Measurements from ENCODE around the gene EPHA6. TPM values are rescaled to one million over a fixed set of nuclear protein-coding genes. Genes with fewer than 3 reads are reported as not detected.
"Not testable (repeated sequence)": the region's sequence is repeated elsewhere in the genome, so short reads cannot be mapped to it uniquely, and the experiment has no call there.

The EPHA6 gene
- polyA plus RNA-seq, 6 donors from 2014 or later: not detected

- no peaks in the 10 kb centered on the region for H3K36me3 Mint-ChIP-seq
Observed at GRCh38 chr3:97009427-97010019, 195.1 kb downstream of the EPHA6 start.

GRCh38 chr3:97010881-97011657, 196.7 kb downstream of the EPHA6 start:
- Mint-ChIP-seq H3K36me3 (no peaks in the 10 kb centered on the region), H3K27me3 (no peaks in the 10 kb centered on the region), H3K27ac (no peak overlapping the region), H3K4me1 (no peaks in the 10 kb centered on the region), H3K4me3 (no peak overlapping the region), H3K9me3 (peaks cover 6 to 24% (median 13%) of the 10 kb centered on the region in 7 donors)
- no peak for DNase-seq
- no peak for ATAC-seq (ENCODE audit: low read depth in 2 of 2)

More at GRCh38 chr3:97009427-97010019, 195.1 kb downstream of the EPHA6 start:
- Mint-ChIP-seq H3K27me3 (no peaks in the 10 kb centered on the region), H3K9me3 (peaks cover 9 to 26% (median 16%) of the 10 kb centered on the region in 7 donors), H3K27ac (no peak overlapping the region), H3K4me1 (no peaks in the 10 kb centered on the region), H3K4me3 (no peak overlapping the region)
- ATAC-seq (ENCODE audit: low read depth in 2 of 2) (no peak), DNase-seq (no peak)

- DNase-seq: no peak
- no peaks in the 10 kb centered on the region for H3K36me3 Mint-ChIP-seq
- H3K4me1 Mint-ChIP-seq: no peaks in the 10 kb centered on the region
- no peak overlapping the region for H3K27ac Mint-ChIP-seq
- H3K9me3 Mint-ChIP-seq: peaks cover 2 to 24% (median 9%) of the 10 kb centered on the region in 7 donors
- ATAC-seq (ENCODE audit: low read depth in 2 of 2): no peak
- no peaks in the 10 kb centered on the region for H3K27me3 Mint-ChIP-seq
- H3K4me3 Mint-ChIP-seq: no peak overlapping the region
Observed at GRCh38 chr3:97021778-97022177, 207.4 kb downstream of the EPHA6 start.

GRCh38 chr3:97025612-97026011, 211.2 kb downstream of the EPHA6 start:
- not testable (repeated sequence) for H3K36me3 Mint-ChIP-seq, H3K4me3 Mint-ChIP-seq, H3K27me3 Mint-ChIP-seq

GRCh38 chr3:97029972-97030371, 215.6 kb downstream of the EPHA6 start:
- ATAC-seq (ENCODE audit: low read depth in 2 of 2): no peak
- H3K4me3 Mint-ChIP-seq: no peak overlapping the region
- no peaks in the 10 kb centered on the region for H3K36me3 Mint-ChIP-seq
- no peaks in the 10 kb centered on the region for H3K27me3 Mint-ChIP-seq
- peaks cover 0 to 9% (median 5%) of the 10 kb centered on the region in 7 donors for H3K9me3 Mint-ChIP-seq
- DNase-seq: no peak
- no peaks in the 10 kb centered on the region for H3K4me1 Mint-ChIP-seq
- H3K27ac Mint-ChIP-seq: no peak overlapping the region

More at GRCh38 chr3:97025612-97026011, 211.2 kb downstream of the EPHA6 start:
- not testable (repeated sequence) for H3K4me1 Mint-ChIP-seq; H3K27ac Mint-ChIP-seq; DNase-seq; H3K9me3 Mint-ChIP-seq; ATAC-seq (ENCODE audit: low read depth in 2 of 2)

GRCh38 chr3:97037294-97037943, 223.0 kb downstream of the EPHA6 start:
- H3K27ac Mint-ChIP-seq: no peak overlapping the region
- H3K9me3 Mint-ChIP-seq: peaks cover 0 to 3% (median under 1%) of the 10 kb centered on the region in 7 donors
- H3K4me1 Mint-ChIP-seq: no peaks in the 10 kb centered on the region

GRCh38 chr3:97043411-97043810, 229.0 kb downstream of the EPHA6 start:
- Mint-ChIP-seq H3K9me3 (peaks cover 0 to 6% (median 2%) of the 10 kb centered on the region in 7 donors), H3K4me1 (no peaks in the 10 kb centered on the region), H3K4me3 (no peak overlapping the region), H3K27me3 (no peaks in the 10 kb centered on the region), H3K27ac (no peak overlapping the region), H3K36me3 (no peaks in the 10 kb centered on the region)
- ATAC-seq (ENCODE audit: low read depth in 2 of 2): no peak
- no peak for DNase-seq

More at GRCh38 chr3:97037294-97037943, 223.0 kb downstream of the EPHA6 start:
- Mint-ChIP-seq H3K36me3 (no peaks in the 10 kb centered on the region), H3K4me3 (no peak overlapping the region), H3K27me3 (no peaks in the 10 kb centered on the region)
- DNase-seq (no peak), ATAC-seq (ENCODE audit: low read depth in 2 of 2) (no peak)

GRCh38 chr3:97057365-97057764, 243.0 kb downstream of the EPHA6 start:
- ATAC-seq (ENCODE audit: low read depth in 2 of 2) (no peak), DNase-seq (no peak)
- Mint-ChIP-seq H3K4me3 (no peak overlapping the region), H3K27me3 (no peaks in the 10 kb centered on the region), H3K27ac (no peak overlapping the region), H3K36me3 (no peaks in the 10 kb centered on the region), H3K4me1 (no peaks in the 10 kb centered on the region), H3K9me3 (peaks cover 2 to 22% (median 4%) of the 10 kb centered on the region in 7 donors)

GRCh38 chr3:97059168-97059567, 244.8 kb downstream of the EPHA6 start:
- no peak for DNase-seq
- H3K27ac Mint-ChIP-seq: no peak overlapping the region
- no peak overlapping the region for H3K4me3 Mint-ChIP-seq
- peaks cover 3 to 26% (median 6%) of the 10 kb centered on the region in 7 donors for H3K9me3 Mint-ChIP-seq
- no peaks in the 10 kb centered on the region for H3K27me3 Mint-ChIP-seq
- no peaks in the 10 kb centered on the region for H3K36me3 Mint-ChIP-seq
- H3K4me1 Mint-ChIP-seq: no peaks in the 10 kb centered on the region
- no peak for ATAC-seq (ENCODE audit: low read depth in 2 of 2)

- Mint-ChIP-seq H3K4me1 (no peaks in the 10 kb centered on the region), H3K9me3 (peaks cover 0 to 13% (median 6%) of the 10 kb centered on the region in 7 donors), H3K27me3 (no peaks in the 10 kb centered on the region), H3K36me3 (no peaks in the 10 kb centered on the region), H3K27ac (no peak overlapping the region), H3K4me3 (no peak overlapping the region)
- ATAC-seq (ENCODE audit: low read depth in 2 of 2): no peak
- DNase-seq: no peak
Observed at GRCh38 chr3:97066531-97066930, 252.1 kb downstream of the EPHA6 start.

- ATAC-seq (ENCODE audit: low read depth in 2 of 2) (no peak), DNase-seq (no peak)
- H3K4me1 Mint-ChIP-seq: no peaks in the 10 kb centered on the region
- H3K27ac Mint-ChIP-seq: no peak overlapping the region
- no peaks in the 10 kb centered on the region for H3K36me3 Mint-ChIP-seq
- peaks cover 0 to 13% (median 3%) of the 10 kb centered on the region in 7 donors for H3K9me3 Mint-ChIP-seq
- no peak overlapping the region for H3K4me3 Mint-ChIP-seq
- H3K27me3 Mint-ChIP-seq: no peaks in the 10 kb centered on the region
Observed at GRCh38 chr3:97070302-97070701, 255.9 kb downstream of the EPHA6 start.

- no peak for DNase-seq
- Mint-ChIP-seq H3K36me3 (no peaks in the 10 kb centered on the region), H3K27me3 (no peaks in the 10 kb centered on the region), H3K4me3 (no peak overlapping the region), H3K9me3 (peaks cover 0 to 13% (median 5%) of the 10 kb centered on the region in 7 donors), H3K4me1 (no peaks in the 10 kb centered on the region), H3K27ac (no peak overlapping the region)
- ATAC-seq (ENCODE audit: low read depth in 2 of 2): no peak
Observed at GRCh38 chr3:97074546-97074945, 260.2 kb downstream of the EPHA6 start.

- no peak for ATAC-seq (ENCODE audit: low read depth in 2 of 2)
- Mint-ChIP-seq H3K4me1 (no peaks in the 10 kb centered on the region), H3K36me3 (no peaks in the 10 kb centered on the region)
Observed at GRCh38 chr3:97076673-97077072, 262.3 kb downstream of the EPHA6 start.

GRCh38 chr3:97089621-97090020, 275.2 kb downstream of the EPHA6 start:
- DNase-seq: no peak
- H3K36me3 Mint-ChIP-seq: no peaks in the 10 kb centered on the region
- H3K4me3 Mint-ChIP-seq: no peak overlapping the region
- no peaks in the 10 kb centered on the region for H3K4me1 Mint-ChIP-seq
- no peaks in the 10 kb centered on the region for H3K27me3 Mint-ChIP-seq
- no peak overlapping the region for H3K27ac Mint-ChIP-seq
- ATAC-seq (ENCODE audit: low read depth in 2 of 2): no peak
- H3K9me3 Mint-ChIP-seq: peaks cover 0 to 13% (median 2%) of the 10 kb centered on the region in 7 donors

More at GRCh38 chr3:97076673-97077072, 262.3 kb downstream of the EPHA6 start:
- H3K9me3 Mint-ChIP-seq: peaks cover 0 to 11% (median 5%) of the 10 kb centered on the region in 7 donors
- H3K27me3 Mint-ChIP-seq: no peaks in the 10 kb centered on the region
- no peak for DNase-seq
- no peak overlapping the region for H3K27ac Mint-ChIP-seq
- H3K4me3 Mint-ChIP-seq: no peak overlapping the region
